ENCODE results near the gene IKBKE.

Gene IKBKE

DNA sequence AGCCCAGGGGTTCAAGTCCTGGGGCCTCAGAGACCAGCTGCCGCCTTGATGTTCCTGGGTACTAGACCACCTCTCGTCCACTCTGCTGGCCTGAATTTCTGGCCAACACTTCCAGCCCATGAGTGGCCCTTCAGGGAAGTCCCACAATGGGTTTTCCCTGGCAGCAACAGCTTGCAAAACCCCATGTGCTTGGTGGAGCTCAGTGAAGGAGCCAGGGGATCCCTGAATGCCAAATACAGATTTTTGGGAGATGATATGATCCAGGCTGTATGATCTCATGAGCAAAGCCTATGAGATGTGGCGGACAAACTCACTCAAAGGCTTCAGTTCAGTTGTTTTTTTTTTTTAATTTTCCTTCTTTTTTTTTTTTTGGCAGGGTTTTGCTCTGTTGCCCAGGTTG lies 27.5 kb downstream of the IKBKE start:
- DNase-seq = no peak

DNA sequence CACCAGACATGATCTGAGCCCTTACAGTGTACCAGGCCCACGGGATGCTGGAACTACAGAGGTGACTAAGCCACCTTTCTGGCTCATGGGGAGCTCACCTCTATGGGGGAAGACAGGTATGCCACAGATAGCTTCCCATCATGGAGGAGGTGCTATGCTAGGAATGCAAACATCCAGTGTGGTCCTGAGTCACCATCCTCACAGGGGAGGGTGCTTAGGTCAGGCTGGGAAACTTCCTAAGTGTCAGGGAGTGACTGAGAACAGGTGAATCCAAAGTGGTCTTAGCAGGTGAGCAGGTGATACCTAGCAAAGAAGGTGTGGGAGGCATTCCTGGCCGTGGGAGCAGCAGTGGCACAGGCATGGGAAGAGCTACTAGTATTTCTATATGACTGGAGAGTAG lies 28.4 kb downstream of the IKBKE start:
- DNase-seq = no peak

DNA sequence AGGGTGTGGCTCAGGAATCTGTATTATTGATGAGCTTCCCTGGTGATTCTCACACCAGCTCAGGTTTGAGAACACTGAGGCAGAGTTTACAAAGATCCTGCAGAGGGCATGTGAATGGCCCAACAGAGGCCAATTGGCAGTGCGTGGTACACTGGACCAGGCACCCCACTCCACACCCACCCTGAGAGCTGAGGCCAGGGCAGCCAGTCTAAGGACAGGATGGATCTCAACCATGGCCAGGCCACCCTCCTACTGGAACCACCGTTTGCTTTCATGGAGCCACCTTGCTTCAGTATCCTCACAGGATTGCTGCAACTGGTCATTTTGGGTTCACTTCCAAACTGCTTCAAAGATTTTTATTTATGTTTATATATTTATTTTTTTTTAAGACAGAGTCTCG lies 29.8 kb downstream of the IKBKE start:
- DNase-seq = no peak

DNA sequence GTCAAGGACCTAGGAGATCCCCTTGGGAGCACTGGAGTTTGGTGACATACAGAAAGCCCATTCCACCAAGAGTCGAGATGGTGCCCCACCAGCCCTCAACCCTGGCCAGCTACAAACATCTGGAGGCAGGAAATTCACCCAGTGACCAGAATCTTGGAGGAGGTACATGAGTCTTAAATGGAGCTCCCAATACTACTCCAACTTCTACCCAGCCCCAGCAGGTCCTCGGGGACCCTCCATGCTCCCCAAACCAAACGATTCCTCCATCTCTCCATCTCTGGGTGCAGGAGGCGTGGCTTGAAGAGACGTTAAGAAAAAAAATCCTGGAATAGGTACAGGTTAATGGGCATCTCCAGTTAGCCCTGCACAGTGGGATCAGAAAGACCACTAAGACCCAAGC lies 31.6 kb downstream of the IKBKE start:
- DNase-seq = no peak

DNA sequence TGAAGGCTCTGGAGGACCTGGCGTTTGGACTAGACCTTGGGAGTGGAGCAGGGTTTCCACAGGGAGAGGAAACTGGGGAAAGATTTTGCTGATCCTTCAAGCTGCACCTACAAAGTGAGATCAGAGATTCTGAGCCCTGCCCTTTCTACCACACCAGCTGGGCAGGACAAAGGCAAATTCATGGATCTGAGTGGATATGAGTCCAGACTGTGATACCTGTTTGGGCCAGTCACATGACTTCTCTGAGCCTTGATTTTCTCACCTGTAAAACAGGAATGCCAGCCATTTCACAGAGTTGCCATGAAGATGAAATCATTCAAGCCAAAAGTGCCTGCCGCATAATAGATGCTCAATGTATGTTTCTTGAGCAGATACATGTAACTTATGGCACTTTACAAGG lies 32.1 kb downstream of the IKBKE start:
- DNase-seq = no peak

DNA sequence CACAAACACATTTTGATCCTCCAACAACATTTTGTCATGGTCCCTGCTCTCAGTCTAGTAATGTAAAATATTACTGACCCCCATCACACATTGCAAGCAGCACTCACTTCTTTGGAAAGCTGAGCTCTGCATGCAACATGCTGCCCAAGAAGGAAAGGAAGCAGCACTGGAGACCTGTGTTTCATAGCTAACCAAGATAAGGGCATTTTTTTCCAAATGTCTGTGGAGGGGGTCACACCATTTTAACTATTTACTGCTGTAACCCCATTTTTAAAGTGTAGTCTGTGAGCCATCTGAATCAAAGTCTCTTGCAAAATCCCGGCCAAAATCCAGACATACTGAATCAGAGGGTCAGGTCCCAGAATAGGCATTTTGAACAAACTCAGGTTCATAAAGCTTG lies 32.5 kb downstream of the IKBKE start:
- DNase-seq = no peak

DNA sequence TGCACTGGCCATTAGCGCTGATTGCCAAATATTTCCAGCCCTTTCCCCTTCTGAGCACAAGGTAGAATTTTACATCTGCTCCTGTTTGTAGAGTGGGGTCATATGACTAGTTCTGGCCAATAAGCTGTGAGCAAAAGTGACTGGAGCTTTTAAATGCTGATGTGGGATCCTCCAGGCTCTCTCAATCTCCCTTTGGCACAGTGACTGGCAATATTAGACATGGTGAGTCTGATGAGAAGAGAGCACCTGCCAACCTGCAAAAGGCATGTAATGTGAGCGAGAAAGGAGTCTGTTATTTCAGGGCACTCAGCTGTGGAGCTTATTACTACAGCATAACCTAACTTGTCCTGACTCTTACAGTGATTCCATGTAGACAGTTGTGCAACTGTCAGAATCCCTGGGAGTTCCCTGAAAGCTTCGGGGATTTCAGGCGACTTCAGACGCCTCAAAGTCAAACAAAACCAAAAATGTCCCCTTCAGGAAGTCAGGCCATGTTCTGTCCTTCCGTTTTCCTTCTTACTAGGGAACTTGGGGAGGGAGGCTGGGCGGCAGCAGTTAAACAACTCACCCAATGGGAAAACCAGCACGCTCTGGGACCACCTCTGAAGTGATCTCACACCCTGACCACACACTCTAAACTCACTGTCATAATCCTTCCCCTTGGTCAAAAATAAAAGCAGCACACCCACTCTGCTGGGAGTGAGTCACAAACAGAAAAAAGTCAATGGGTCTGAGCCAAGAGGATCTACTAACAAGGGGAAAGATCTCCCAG lies 33.5 kb downstream of the IKBKE start:
- peak; percentile 66 for DNase-seq

DNA sequence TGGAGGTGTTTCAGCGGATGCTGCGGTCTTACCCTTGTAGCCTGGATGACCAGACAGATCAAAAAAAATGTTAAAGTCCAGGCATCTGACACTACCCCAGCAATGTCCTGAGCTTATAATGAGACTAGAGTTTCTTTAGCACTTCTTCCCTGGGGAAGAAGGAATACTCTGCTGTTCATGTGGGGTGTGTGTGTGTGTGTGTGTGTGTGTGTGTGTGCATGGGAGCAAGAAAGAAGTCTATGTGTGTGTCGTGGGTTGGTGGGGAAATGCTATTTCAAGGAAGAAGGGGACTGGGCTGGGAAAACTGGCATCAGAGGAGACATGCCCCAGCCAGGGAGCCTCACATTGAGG lies 34.1 kb downstream of the IKBKE start:
- no peak for DNase-seq

DNA sequence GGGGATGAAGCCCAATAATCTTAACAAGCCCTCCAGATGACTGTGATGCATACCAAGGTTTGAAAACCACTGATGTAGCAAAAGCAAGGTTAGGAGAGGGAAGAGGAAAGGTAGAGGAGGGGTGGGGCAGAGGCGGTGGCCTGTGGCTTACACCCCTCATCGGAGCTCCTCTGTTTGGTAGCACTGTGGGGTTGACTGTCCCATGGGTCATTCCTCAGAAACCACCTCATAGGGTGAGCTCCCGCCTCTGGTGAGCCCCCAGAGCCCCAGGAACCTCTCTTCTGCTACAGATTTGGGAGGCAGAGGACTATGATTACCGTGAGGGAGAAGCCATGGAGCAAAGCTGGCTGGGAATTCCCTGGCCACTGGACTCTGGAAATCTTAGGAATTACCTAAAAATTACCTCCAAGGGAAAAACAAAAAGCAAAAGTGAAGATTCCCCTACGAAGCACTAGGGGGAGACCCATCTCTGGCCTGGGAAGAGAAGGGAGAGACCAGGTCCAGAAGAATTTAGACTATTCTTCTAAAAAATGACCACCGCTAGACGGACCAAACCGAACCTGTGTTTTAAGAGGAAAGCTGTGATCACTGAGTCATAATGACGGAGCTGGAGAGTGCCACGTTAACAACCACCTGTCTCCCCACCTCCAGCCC lies 35.6 kb downstream of the IKBKE start:
- no peak for DNase-seq

DNA sequence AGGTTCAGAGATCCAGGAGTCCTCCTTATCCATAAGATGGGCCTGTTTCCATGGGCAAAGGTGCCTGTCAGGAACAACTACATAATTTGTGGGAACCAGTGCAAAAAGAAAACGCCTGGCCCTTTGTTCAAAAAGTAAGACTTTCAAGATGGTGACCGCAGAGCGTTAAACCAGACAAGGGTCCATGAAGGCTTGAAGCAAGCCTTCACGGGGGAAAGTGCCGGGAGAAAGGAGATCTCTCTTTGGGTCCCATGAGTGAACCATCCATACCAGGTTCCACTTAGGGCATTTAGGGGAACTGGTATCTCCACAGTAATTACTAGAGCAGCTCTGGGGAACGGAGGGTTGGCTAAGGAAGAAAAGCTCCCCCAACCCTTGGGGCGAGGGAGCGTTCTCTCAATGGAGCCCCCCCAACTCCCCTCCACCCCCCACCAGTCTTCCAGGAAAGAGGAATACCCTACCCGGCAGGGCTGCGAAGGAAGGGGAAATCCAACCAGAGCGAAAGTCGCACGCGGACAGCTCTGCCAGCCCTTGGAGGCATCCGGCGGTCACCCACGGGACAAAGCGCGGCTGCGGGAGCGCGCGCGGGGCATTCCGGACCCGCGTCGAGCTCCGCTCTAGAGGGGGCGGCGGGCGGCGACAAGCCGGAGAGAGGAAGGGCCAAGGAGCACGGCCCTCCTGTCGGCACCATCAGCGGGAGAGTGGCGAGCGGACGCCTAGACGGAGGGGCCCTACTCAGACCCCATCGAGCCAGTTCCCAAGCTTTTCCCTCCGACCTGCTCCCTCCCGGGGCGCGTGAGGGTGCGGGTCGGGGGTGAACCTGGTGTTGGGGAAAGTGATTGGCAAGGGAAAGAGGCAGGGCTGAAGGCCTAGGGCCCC lies 36.4 kb downstream of the IKBKE start:
- DNase-seq = no peak

DNA sequence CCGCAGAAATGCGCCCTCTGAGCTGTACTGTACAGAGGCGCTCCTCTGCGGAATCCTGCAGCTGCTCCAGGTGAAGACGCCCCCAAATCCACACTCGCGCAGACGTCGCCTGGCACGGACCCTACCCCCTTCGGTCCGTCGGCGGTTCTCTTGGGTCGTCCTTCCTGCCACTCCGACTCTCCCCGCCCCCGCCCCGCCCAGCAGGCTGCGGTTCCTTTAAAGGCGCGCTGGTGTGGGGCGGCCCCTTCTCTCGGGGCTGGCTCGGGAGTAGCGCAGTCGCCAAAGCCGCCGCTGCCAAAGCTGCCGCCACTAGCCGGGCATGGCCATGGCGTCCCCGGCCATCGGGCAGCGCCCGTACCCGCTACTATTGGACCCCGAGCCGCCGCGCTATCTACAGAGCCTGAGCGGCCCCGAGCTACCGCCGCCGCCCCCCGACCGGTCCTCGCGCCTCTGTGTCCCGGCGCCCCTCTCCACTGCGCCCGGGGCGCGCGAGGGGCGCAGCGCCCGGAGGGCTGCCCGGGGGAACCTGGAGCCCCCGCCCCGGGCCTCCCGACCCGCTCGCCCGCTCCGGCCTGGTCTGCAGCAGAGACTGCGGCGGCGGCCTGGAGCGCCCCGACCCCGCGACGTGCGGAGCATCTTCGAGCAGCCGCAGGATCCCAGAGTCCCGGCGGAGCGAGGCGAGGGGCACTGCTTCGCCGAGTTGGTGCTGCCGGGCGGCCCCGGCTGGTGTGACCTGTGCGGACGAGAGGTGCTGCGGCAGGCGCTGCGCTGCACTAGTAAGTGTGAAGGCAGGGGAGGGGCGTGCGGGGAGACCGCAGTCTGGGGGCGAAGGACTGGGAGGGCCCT lies 37.2 kb downstream of the IKBKE start, which contains the start of gene RASSF5:
TSS of gene RASSF5 (plus strand) at position 248 of the 846 bp plus-strand sequence. CDS start at position 320, 72 bp downstream.
- peak; percentile 78 for DNase-seq

DNA sequence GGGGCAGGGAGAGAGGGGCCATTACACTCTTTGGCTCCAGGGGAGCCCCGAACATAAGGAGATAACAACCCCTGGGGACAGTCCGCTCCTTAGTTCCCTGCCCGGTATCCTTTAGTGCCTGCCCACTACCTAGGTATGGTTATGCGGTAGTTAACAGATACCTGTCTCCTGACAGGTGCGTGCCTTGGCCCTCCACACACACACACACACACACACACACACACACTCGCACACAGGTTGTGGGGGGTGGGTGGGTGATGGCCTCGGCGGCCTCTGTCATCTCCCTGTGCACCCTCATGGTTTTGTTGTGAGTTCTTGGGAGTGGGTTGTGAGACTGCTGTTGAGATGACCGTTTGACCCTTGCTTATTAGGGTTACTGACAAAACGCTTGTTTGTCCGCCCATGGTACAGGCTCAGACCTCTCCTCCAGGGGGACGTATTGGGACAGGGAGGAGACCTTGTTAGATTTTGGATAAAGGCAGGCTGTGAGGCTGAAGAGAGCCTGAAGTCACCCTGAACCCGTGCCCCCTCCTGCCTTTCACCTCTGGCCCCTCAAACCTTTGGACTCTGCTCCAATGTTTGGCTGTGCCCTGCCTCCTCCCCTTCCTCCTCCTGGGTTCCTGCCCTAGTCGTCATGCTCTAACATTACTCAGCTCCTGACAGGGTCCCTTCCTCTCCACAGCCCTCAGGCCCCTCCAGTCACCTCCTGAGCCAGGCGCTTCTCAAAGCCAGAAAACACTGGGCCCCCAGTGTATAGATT lies 38.0 kb downstream of the IKBKE start:
- no peak for DNase-seq

DNA sequence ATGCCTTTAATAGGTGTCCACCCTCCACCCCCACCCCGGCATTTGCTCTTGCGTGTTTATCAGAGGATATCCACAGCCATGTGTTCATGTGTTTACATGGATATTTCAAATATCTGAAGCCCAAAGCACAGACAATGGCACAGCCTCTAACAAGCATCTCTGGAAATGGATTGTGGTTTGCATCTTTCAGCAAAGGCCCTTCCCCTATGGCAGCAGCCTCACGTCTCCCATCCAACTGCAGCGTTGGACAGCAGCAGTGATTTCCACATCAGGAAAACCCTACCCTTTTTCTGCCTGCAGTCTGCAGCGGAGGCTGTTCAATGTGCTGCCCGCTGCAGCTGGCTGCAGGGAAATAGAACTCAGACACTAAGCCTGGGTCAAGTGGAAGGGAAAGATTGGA lies 38.7 kb downstream of the IKBKE start:
- DNase-seq = no peak

DNA sequence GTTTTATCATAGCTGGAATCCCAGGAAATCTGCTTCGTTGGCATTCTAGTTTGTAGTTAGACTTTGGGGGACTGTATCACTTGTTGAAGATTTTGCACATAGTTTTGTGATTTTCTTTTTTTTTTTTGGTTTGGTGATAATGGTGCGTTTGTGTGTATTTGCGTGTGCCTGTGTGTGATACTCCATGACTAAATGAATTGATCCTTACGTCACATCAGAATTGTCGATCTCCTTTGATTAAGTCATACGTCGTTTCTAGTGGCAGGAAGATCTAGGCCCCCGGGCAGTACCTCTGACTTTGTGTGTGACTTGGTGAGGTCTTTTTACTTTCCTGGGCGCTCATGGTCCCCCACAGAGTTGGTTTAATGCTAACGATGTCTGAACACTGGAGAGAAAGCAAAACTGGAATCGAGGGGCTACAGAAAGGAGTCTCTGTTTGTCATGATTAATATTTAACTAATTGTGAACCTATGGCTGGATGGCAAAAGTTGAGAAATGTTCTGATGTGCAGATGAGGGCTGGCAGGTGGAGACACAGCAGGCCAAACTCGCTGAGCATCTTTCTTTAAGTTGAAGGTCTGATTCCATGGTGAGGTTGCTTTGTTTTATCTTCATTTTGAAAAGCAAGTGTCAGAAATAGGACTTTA lies 39.5 kb downstream of the IKBKE start:
- DNase-seq = no peak

DNA sequence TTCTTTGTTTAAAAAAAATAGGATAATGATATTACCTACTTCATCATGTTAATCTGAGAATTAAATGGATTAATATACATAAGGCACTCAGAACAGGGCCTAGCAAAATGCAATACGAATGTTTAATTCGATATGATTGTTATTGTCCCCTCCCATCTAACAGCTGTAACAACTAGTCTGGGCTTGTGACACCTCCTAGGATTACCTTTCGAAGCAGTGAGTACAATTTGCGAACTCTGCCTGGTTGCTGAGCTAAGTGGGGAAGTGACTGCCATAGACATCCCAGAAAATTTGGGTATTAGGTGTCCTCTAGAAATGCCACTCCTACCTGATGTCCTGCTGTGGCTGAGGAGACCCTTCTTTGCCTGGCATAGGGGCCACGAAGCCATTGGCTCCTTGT lies 40.1 kb downstream of the IKBKE start:
- DNase-seq = no peak

DNA sequence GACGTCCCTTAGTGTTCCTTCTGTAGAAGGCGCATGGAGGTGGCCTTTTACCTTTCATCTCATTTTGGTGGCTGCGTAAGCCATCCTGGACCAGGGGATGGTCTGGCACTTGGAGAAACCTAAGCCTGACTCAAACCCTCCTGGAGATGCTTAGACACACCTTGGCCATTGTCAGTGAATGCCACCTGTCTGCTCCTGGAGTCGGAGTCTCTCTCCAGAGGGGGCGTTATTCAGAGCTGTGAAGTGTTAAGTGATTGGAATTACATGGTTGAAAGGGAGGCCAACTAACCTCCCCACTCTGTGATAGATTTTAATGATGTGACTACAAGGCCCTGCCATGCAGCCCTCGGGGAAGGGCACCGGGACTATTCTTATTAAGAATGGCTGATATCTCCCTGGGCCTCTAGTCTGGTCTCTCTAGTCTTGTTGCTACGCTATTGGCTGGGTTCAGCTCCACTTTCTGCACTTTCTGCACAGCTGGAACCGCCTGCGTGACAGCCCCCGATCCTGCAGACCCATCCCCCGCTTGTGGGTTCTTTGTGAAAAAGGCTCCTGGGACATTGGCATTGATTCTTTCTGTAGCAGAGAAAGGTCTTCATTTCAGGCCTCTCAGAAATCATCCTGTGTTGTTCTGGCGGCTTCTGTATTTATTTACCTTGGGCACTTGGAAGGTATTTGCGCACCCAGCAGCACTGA lies 41.2 kb downstream of the IKBKE start:
- no peak for DNase-seq

DNA sequence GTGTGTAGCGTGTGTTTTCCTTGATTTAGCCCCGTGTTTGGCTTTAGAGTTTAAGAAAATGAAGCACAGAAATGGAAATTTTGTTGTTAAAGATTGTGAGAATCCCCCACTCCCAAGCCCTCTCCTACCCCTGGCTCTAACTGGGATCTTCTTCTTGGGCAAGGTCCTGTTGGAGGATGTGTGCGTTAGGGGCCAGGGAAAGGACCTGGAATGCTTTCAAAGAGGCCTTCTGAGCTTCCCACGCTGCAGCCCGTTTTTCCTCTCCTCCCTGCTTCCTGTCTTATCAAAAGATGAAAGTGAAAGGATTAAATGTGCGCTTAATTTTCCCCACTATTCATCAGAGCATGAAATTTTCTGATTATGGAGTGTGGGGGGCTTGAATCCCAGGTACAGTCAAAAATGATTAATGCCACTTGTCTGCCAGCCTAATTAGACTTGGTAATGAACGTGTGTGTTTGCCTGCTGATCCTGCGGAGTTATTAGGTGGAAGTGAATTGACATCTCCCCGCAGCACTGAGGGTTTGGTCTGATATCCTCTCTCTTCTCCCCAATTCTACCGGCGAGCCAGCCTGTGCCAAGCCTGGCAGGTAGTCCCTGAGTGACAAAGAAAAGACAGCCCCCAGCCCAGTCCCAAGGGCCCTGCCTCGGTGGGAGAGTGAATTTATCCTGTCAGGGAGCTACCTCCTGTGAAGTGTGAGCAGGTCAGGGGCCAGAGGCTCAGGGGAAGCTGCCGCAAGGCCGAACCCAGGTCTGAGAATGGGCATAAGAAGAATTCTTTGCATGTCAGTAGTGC lies 42.0 kb downstream of the IKBKE start:
- DNase-seq = no peak

DNA sequence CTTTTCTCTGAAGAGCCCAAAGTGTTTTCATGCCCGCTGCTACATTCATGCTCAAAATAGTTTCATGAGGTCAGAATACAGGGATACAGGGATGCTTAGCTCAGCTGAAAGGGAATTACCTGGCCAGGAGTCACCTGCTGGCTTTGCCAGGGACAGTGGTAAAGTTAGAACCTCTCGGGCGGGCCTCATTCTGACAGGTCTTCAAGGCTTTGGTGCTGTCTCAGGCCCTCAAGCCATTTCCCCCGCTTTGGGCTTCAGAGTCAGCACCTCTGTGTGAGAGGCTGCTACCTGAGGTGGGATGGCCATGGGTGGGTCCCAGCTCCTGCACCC lies 42.5 kb downstream of the IKBKE start:
- DNase-seq = no peak

DNA sequence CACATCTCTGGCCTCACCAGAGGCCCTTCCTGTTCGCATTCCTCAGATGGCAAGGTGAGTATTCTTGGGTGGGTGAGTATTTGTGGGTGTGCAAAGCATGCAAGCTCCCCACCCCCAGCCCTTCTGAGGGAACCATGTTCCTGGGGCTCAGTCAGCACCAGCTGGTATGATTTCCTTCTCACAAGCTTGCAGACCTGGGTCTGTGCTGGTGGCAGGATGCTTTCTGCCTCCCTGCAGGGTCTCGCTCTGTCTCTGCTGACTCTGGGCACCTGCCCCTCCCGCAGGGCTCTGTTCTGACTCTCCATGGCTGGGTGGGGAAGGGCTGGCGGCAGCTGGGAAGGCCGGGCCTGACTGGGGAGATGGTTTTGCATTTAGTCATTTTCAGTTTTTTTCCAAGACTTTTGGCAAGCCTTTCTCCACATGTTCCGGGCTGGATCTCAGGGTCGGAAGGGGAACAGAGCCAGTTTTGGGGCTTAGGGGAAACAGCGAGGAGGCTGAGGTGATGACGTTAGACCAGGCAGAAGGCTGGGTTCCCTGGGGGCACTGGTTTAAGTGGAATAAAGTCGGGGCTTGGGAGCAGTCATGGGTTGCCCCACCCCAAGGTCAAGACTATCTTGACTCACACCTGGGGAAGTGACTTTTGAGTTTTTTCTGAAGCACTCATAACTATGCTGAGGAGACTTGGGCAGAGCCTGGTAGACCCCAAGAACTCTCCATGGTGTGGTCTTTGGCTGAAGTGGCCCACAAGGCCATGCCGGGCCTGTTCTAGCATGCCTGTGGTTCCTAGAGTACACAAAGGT lies 43.2 kb downstream of the IKBKE start:
- DNase-seq = no peak

All from stimulated activated CD4-positive, alpha-beta T cell treated with anti-CD3 and anti-CD28 coated beads, Interleukin-1b, Interleukin-23, amount 100 ng/mL, for 48 hours (primary cell).